ENCODE data around the gene UBE2M. TPM values are rescaled to one million over a fixed set of nuclear protein-coding genes. Genes with fewer than 3 reads are reported as not detected.
"Not testable (repeated sequence)": the region's sequence is repeated elsewhere in the genome, so short reads cannot be mapped to it uniquely, and the experiment has no call there.

The UBE2M gene
- total RNA-seq, 1 experiment from 2014 or later, result 188 TPM

DNA sequence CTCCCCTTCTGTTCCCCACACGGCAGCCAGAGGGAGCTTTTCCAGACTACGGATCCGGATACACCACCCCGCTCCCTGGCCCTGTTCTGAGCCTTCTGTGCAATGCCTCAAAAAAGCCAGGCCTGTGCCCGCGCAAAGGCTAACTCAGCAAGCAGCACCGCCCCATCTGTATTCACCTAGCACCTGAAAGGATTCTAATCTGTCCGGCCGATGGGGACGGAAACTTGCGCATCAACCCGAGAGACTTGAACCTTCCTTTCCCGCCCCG is 39.4 kb downstream of the UBE2M start:
- peak overlapping the region; percentile 83 for H3K4me3 ChIP-seq (ENCODE audit: insufficient read depth, low read depth, low read length)
- peak; percentile 93 for DNase-seq
- no peaks in the 10 kb centered on the region; the same call in 1 of the 2 replicates for H3K36me3 ChIP-seq (replicated peaks; ENCODE audit: control insufficient read depth, insufficient read depth, low read length)
- H3K27me3 ChIP-seq (ENCODE audit: control insufficient read depth, insufficient read depth, low read length), result no peaks in the 10 kb centered on the region

DNA sequence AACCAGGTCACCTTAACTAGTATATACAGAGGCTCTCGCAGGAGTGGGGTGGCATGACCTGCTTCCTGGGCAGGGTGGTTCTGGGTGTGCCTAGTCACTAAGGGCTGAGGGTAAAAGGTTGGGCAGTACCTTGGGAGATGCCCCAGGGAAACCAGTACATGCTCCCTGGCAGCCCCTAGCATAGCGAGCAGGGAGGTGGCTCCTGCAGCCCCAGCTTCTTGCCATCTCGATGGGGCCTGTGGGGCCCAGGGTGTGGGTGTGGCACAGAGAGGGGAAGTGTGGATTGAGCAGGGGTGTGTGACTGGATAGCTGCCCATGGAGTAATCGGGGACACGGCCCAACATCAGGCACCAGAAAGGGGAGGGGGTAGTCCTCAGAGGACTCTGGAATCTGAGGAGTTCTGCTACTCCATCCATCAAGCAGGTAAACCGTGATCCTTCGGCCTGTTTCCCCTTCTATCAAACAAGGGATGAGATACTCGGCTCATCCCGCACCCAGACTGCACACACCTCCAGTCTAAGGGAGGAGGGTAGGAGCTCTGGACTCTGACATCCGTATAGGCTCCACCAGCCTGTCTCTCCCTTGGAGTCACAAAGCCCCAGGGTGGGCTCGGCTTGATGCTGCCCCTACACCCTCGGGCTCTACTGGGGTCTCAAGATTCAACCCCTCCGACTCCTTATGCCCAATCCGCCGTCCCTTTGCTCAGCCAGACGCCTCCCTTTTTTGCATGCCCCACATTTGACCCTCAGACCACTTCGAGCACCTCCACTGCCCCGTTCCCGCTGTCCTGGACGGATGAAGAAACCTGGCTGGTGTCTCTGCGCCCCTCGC is 39.9 kb downstream of the UBE2M start:
- Histone ChIP-seq H3K4me3 (ENCODE audit: insufficient read depth, low read depth, low read length) (peak overlapping the region; percentile 83), H3K27me3 (ENCODE audit: control insufficient read depth, insufficient read depth, low read length) (no peaks in the 10 kb centered on the region), H3K36me3 (replicated peaks; ENCODE audit: control insufficient read depth, insufficient read depth, low read length) (no peaks in the 10 kb centered on the region; the same call in 1 of the 2 replicates)
- peak; percentile 45 for DNase-seq

DNA sequence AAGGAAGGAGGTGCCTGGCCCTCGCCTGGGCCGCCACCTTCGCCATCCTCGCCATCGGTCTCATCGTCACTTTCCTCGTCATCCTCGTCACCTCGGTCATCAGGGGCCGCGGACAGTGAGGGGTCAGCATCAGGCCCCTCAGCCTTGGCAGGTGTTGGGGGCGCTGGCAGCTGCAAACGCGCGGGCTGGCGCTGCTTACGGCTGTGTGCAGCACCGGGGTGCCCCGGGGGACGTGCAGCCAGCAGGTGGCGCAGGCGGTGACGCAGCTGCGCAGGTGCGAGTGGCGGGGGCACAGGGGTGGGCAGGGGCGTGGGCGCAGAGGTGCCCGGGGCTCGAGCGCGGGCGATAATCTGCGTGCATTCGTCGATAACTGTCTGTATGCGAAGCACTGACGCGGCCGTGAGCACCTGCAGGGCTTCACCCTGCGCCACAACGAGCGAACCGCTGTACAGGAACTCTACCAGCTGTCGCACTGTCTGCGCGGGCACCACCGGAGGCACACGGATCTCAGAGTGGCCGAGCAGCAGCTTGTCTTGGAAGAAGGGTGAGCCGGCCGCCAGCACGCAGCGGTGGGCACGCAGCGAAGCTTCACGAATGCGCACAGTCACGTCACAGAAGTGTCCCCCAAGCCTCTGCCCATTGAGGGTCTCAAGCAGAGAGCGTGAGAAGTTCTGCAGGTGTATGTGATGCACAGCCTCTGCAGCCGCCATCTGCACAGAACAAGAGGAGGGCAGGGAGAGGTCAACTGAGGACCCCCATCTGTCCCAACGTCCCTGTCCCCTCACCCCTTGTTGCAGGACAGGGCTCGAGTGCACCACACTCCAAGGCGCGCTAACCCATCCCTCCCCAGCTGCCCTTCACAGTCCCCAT is 41.2 kb downstream of the UBE2M start:
- Histone ChIP-seq H3K27me3 (ENCODE audit: control insufficient read depth, insufficient read depth, low read length) (no peaks in the 10 kb centered on the region), H3K4me3 (ENCODE audit: insufficient read depth, low read depth, low read length) (no peak overlapping the region), H3K36me3 (replicated peaks; ENCODE audit: control insufficient read depth, insufficient read depth, low read length) (no peaks in the 10 kb centered on the region; the same call in 1 of the 2 replicates)
- peak; percentile 67 for DNase-seq

DNA sequence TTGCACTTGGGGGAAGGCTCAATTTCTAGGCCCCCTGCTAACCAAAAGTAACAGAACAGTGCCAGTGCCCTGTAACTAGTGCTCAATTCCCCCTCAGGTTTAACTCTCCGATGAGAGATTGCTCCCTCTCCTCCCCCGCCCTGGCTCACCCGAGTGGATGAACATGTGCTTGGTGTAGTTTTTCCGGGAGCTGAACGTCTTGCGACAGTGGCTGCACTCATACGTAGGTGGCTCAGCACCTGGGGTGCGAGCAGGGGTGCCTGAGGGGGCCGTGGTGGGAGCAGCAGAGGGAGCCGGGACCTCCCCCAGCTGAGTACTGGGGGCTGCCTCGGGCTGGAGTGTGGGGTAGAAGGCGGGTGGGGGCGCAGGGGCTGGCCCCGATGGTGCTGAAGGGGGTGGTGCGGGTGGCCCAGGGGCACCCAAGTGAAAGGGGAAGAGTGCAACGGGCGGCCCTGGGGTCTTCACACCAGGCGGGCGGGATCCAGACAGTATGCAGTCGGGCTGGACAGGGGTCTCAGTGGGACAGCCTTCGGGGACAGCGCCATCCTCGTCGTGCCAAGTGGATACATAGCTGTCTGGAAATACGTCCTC is 42.1 kb downstream of the UBE2M start:
- no peaks in the 10 kb centered on the region; the same call in 1 of the 2 replicates for H3K36me3 ChIP-seq (replicated peaks; ENCODE audit: control insufficient read depth, insufficient read depth, low read length)
- no peak overlapping the region for H3K4me3 ChIP-seq (ENCODE audit: insufficient read depth, low read depth, low read length)
- DNase-seq, result peak; percentile 46

DNA sequence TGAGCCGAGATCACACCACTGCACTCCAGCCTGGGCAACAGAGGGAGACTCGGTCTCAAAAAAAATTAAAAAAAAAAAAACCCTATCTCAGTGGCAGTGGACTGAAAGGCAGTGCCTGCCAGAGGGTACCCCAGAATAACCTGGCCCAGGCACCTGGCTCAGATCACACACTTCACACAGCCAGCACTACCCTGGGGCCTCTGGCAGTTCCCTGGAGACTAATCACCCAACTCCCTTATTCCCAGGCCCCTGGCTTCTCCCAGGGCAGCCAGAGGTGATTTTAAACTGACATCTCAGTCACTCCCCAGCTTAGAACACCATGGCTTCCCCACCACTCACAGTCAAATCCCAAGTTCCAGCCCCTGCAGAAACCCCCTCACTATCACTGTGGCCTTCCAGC is 43.2 kb downstream of the UBE2M start:
- Histone ChIP-seq H3K4me3 (ENCODE audit: insufficient read depth, low read depth, low read length) (no peak overlapping the region), H3K27me3 (ENCODE audit: control insufficient read depth, insufficient read depth, low read length) (no peaks in the 10 kb centered on the region), H3K36me3 (replicated peaks; ENCODE audit: control insufficient read depth, insufficient read depth, low read length) (no peaks in the 10 kb centered on the region; the same call in 1 of the 2 replicates)
- DNase-seq, result no peak

More for the DNA sequence above, 42.1 kb downstream of the UBE2M start:
- no peaks in the 10 kb centered on the region for H3K27me3 ChIP-seq (ENCODE audit: control insufficient read depth, insufficient read depth, low read length)

DNA sequence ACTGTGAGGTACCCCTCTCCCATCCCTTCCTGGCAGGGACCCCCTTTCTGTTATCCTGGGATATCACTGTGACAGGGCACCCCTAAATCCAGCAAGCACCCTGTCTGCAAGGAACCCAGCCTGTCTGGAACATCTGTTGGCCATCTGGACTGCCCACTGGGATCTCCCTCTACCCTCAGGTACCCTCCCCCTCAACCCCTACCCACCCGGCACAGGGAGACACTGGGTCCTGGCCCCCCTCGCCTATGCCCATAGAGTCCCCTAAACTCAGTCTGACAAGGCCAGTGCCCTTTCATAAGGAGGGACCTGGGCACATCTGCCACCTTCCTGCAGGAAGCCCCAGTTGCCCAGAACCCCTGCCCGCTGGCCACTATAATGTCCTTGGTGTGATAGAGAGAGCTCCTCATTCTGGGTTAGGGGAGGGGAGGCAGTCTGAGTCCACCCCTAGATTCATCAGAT is 43.8 kb downstream of the UBE2M start:
- Histone ChIP-seq H3K27me3 (ENCODE audit: control insufficient read depth, insufficient read depth, low read length) (no peaks in the 10 kb centered on the region), H3K36me3 (replicated peaks; ENCODE audit: control insufficient read depth, insufficient read depth, low read length) (no peaks in the 10 kb centered on the region; the same call in 1 of the 2 replicates), H3K4me3 (ENCODE audit: insufficient read depth, low read depth, low read length) (peak overlapping the region; percentile 53)
- no peak for DNase-seq

DNA sequence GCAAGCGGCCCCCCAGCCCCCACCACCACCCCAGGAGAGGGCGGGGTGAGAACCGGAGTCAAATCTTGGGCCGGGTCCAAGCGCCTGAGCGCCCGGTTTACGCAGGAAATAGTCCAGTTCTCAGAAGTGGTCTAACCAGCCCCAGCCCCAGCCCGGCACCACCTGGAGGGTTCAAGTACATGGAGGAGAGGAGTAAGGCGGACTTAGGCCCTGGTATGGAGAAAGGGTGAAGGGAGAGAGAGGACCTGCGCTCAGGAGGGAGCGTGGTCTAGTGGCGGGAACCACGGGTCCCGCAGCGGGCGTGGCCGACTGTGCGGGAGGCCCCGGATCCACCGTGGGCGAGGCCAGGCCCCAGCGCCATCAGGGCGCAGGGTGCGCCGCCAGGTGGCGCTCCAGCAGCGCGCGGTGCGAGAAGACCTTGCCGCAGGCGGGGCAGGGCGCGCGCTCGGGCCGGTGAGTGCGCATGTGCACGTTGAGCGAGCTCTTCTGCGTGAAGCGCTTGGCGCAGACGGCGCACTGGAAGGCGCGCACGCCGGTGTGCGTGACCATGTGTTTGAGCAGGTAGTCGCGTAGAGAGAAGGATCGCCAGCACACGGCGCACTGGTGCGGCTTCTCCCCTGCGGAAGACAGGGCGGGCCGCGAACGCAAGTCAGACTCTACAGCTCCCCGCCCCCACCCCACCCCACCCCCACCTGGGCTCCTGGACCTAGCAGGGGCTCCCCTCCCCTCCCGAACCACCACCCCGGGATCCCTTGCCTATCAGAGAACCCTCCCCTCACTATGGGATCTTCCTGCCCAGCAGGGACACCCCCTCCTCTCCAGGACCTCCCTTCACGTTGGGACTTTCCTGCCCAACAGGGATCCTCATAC is 44.5 kb downstream of the UBE2M start:
- H3K27me3 ChIP-seq (ENCODE audit: control insufficient read depth, insufficient read depth, low read length), result no peaks in the 10 kb centered on the region
- H3K36me3 ChIP-seq (replicated peaks; ENCODE audit: control insufficient read depth, insufficient read depth, low read length), result no peaks in the 10 kb centered on the region; the same call in 1 of the 2 replicates
- peak; percentile 99 for DNase-seq
- peak overlapping the region; percentile 53 for H3K4me3 ChIP-seq (ENCODE audit: insufficient read depth, low read depth, low read length)

DNA sequence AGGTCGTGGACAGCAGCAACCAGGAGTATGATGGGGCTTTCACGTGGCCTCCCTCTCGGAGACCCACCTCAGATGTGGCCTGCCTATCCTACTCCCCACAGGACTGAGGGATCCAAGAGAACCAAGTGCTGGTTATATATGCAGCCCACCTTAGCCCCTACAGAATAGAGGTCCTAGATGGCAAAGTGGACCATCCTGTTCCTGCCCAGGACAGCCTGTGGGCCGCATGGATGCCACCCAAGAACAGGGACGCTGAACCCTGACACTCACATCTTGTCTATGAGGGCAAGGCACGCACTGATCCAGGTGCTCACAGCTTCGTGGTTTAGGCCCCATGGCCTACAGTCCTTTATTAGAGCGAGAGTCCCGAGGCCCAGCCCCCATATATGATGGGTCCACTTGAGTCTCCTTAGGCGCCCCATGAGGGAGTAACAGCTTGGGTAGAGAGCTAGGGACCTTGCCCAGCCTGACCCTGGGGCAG is 45.2 kb downstream of the UBE2M start:
- DNase-seq, result no peak
- Histone ChIP-seq H3K27me3 (ENCODE audit: control insufficient read depth, insufficient read depth, low read length) (no peaks in the 10 kb centered on the region), H3K4me3 (ENCODE audit: insufficient read depth, low read depth, low read length) (no peak overlapping the region), H3K36me3 (replicated peaks; ENCODE audit: control insufficient read depth, insufficient read depth, low read length) (no peaks in the 10 kb centered on the region; the same call in 1 of the 2 replicates)

DNA sequence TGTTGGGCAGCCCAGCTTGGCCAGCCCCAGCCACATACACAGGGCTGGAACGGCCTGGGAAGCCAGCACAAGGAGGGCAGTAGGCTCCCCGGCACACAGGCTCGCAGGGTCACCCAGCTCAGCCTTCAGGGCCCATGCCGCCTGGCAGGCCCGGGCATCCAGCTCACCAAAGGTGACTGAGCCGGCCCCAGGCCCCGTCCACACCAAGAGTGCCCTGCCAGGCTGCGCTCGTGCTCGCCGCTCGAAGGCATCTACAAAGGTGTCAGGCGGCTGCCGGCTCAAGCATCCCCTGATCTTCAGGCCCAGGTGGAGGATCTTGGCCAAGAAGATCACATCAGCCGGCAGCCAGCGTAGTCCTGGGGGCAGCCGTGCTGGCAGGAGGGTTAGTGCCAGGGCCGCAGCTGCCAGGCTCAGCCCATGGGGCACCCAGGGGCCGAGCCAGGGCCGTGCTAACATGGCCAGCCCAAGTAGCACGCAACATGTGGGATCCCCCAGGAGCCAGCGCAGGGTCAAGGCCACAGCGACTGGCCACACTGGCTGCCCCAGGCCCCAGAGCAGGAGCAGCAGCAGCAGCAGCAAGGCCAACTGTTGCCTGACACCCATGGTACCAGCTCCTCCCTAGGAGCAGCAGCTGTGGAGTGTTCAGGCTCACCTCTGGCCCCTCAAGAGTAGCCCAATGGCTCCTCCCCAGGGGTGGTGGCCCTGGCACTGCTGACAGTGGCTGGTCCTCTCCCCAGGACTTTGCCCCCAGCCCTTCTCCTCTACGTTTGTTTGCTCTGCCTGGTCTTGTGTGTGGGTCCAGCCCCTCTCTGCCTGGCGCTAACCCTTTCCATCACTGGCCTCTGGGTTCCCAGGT is 46.8 kb downstream of the UBE2M start, which contains the start of gene SLC27A5:
TSS of gene SLC27A5 (minus strand) at position 640 of the 856 bp plus-strand sequence. CDS start at position 603, 37 bp downstream.
- Histone ChIP-seq H3K36me3 (replicated peaks; ENCODE audit: control insufficient read depth, insufficient read depth, low read length) (no peaks in the 10 kb centered on the region), H3K4me3 (ENCODE audit: insufficient read depth, low read depth, low read length) (no peak within 1 kb of the TSS), H3K27me3 (ENCODE audit: control insufficient read depth, insufficient read depth, low read length) (no peaks in the 10 kb centered on the region)
- DNase-seq, result peak; percentile 43

DNA sequence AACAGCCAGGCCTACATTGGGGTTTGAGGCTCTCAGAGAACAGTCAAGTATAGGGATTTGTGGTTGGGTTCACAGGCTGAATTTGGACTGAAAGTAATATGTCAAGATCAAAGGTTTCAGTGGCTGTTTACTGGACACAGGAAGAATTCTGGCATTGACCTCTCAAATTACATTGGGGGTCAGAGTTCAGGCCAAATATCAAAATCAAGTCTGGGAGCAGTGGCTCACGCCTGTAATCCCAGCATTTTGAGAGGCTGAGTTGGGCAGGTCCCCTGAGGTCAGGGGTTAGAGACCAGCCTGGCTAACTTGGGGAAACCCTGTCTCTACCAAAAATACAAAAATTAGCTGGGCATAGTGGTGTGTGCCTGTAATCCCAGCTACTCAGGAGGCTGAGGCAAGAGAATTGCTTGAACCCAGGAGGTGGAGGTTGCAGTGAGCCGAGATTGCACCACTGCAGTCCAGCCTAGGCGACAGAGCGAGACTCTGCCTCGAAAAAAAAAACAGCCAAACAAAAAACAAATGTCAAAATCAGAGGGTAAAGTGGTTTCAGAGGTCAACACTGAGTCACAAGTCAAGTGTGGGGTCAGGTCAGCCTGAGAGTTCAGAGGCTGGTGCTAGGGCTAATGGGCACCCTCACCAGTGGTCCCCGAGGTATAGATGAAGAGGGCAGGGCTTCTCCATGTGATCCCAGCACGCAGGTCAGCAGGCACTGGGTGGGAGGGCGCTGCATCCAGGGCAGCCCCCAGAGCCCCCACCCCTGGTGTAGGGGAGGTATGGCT is 48.1 kb downstream of the UBE2M start:
- DNase-seq, result no peak
- no peaks in the 10 kb centered on the region for H3K27me3 ChIP-seq (ENCODE audit: control insufficient read depth, insufficient read depth, low read length)
- no peak overlapping the region for H3K4me3 ChIP-seq (ENCODE audit: insufficient read depth, low read depth, low read length)
- H3K36me3 ChIP-seq (replicated peaks; ENCODE audit: control insufficient read depth, insufficient read depth, low read length), result no peaks in the 10 kb centered on the region

DNA sequence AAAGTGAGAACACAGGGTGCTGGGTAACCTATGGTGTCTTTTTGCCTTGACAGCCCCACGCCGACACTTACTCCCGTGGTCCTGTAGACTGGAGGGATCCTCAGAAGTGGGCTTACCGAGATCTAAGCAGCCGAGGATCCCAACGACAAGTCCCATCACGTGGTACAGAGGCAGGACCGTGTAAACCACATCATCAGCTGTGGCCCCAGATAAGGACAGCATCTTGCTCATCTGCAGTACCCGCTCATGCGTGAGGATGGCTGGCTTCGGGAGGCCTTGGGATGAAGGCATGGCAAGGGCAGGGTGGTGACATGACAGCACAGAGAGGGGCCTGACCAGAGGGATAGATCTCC is 48.7 kb downstream of the UBE2M start:
- Histone ChIP-seq H3K4me3 (ENCODE audit: insufficient read depth, low read depth, low read length) (no peak overlapping the region), H3K27me3 (ENCODE audit: control insufficient read depth, insufficient read depth, low read length) (no peaks in the 10 kb centered on the region), H3K36me3 (replicated peaks; ENCODE audit: control insufficient read depth, insufficient read depth, low read length) (no peaks in the 10 kb centered on the region)
- DNase-seq, result no peak

DNA sequence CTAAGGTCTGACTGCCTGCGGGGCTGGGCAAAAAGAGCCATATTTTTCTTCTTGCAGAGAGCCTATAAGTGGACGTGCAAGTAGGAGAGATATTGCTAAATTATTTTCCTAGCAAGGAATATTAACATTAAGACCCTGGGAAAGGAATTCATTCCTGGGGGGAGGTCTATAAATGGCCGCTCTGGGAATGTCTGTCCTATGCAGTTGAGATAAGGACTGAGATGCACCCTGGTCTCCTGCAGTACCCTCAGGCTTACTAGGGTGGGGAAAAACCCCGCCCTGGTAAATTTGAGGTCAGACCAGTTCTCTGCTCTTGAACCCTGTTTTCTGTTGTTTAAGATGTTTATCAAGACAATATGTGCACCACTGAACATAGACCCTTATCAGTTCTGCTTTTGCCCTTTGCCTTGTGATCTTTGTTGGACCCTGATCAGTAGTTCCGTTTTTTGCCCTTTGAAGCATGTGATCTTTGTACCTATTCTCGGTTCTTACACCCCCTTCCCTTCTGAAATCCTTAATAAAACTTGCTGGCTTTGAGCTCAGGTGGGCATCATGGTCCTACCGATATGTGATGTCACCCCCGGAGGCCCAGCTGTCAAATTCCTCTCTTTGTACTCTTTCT is 50.7 kb downstream of the UBE2M start:
- H3K4me3 ChIP-seq (ENCODE audit: insufficient read depth, low read depth, low read length); H3K36me3 ChIP-seq (replicated peaks; ENCODE audit: control insufficient read depth, insufficient read depth, low read length); DNase-seq; H3K27me3 ChIP-seq (ENCODE audit: control insufficient read depth, insufficient read depth, low read length): not testable (repeated sequence)

Data from H7 (cell line).